Suprapubic skin (tissue), 4 donors: ENCODE results near the gene TOLLIP.

Source experiments
- CTCF ChIP-seq, 2 donors: fragments of 200-600 bp in 1 of 2; fragments of 450-650 bp in 1 of 2; sonication (generic) in 1 of 2; IDR thresholded peaks; one replicate each; pipeline ENCODE4 v1.5.1; 2016 to 2019; ENCODE audit warnings: antibody characterized with exemption in 2 of 2, mild to moderate bottlenecking in 1 of 2, moderate library complexity in 1 of 2
- EP300 ChIP-seq: sonication (generic); formaldehyde crosslinking; IDR thresholded peaks from one replicate; pipeline ENCODE4 v1.6.1; 2017; ENCODE audit warnings: antibody characterized with exemption
- POLR2A ChIP-seq, 2 donors: fragments of 450-650 bp; IDR thresholded peaks; one replicate each; pipeline ENCODE4 v1.6.1; 2017; ENCODE audit warnings: antibody characterized with exemption in 2 of 2, mild to moderate bottlenecking in 2 of 2, moderate library complexity in 2 of 2
- POLR2AphosphoS5 ChIP-seq, 3 donors: sonication (generic); formaldehyde crosslinking; IDR thresholded peaks; one replicate each; pipeline ENCODE4 v1.6.1; 2017; ENCODE audit warnings: antibody characterized with exemption in 3 of 3

- TF ChIP-seq CTCF (IDR thresholded peaks at IDR 0.05) (no peak), POLR2A (IDR thresholded peaks at IDR 0.05) (no peak), POLR2AphosphoS5 (IDR thresholded peaks at IDR 0.05) (no peak), EP300 (no peak)
These were observed 29.7 kb upstream of the TOLLIP start for GRCh38 chr11:1339066-1339675.
